HG02588 (cell line): ENCODE measurements around the gene ALOX5AP.
"Not testable (repeated sequence)": the region's sequence is repeated elsewhere in the genome, so short reads cannot be mapped to it uniquely, and the experiment has no call there.

Source experiments
- ATAC-seq: cut with Tn5 transposase; IDR thresholded peaks from one replicate; pipeline ENCODE4 v1.9.1; 2021; ENCODE audit warnings: mild to moderate bottlenecking, moderate library complexity; ENCODE audit not compliant: unreplicated experiment

ALOX5AP gene

GRCh38 chr13:30737511-30738337, 2.4 kb downstream of the ALOX5AP start:
- ATAC-seq: no peak

- ATAC-seq: no peak
These were observed 3.3 kb downstream of the ALOX5AP start for GRCh38 chr13:30738526-30739236.

GRCh38 chr13:30739237-30739528, 3.8 kb downstream of the ALOX5AP start:
- no peak for ATAC-seq

DNA sequence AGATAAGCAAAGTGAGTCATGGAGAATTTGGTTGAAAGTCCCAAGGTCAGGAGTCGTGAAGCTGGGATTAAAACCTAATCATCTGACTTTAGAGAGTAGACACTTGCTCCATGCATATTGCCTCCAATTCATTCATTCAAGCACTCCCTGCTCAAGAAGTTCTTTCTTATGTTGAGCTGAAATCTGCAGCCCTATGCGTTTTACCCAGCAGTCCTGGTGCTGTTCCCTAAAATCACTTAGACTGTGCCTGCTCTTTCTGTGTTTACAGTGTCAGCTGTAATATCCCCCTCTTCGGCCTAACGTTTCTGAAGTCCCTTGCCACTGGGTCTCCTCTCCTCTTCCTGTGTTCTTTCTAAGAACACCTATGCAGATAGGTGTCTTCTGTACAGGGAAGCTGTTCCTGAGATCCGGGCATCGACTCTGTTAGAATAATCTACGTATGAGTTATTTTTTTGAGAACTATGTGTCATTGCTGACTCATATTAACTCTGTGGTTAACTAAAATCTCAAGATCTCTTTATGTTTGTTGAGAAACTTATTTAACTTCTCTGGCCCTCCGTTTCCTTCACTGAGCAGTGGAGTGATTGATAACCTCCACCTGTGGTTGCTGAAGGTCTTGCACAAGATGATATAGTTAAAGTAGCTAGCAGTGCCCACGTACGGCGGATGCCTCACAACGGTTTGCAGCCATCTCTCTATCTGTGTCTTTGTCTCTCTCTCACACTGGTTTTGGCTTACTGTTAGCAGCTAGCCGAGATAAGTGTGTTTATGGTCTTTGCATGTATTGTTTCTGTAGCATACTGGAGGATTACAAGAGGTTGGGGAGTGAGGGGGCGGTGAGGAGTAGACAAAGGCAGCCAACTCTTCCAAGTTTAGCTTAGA, 4.7 kb downstream of the ALOX5AP start:
- ATAC-seq: peak; percentile 34

- ATAC-seq: no peak
These were observed 7.6 kb downstream of the ALOX5AP start for GRCh38 chr13:30742901-30743300.

- no peak for ATAC-seq
These were observed 8.1 kb downstream of the ALOX5AP start for GRCh38 chr13:30743319-30744055.

GRCh38 chr13:30744056-30744680, 8.8 kb downstream of the ALOX5AP start:
- peak; percentile 95 for ATAC-seq

GRCh38 chr13:30744681-30745077, 9.3 kb downstream of the ALOX5AP start:
- ATAC-seq: no peak

GRCh38 chr13:30745906-30746686, 10.8 kb downstream of the ALOX5AP start:
- ATAC-seq: no peak

- ATAC-seq: no peak
These were observed 11.4 kb downstream of the ALOX5AP start for GRCh38 chr13:30746791-30747190.

GRCh38 chr13:30747845-30748244, 12.5 kb downstream of the ALOX5AP start:
- not testable (repeated sequence) for ATAC-seq

- ATAC-seq: no peak
These were observed 13.4 kb downstream of the ALOX5AP start for GRCh38 chr13:30748717-30749116.

- no peak for ATAC-seq
These were observed 14.7 kb downstream of the ALOX5AP start for GRCh38 chr13:30750036-30750435.

DNA sequence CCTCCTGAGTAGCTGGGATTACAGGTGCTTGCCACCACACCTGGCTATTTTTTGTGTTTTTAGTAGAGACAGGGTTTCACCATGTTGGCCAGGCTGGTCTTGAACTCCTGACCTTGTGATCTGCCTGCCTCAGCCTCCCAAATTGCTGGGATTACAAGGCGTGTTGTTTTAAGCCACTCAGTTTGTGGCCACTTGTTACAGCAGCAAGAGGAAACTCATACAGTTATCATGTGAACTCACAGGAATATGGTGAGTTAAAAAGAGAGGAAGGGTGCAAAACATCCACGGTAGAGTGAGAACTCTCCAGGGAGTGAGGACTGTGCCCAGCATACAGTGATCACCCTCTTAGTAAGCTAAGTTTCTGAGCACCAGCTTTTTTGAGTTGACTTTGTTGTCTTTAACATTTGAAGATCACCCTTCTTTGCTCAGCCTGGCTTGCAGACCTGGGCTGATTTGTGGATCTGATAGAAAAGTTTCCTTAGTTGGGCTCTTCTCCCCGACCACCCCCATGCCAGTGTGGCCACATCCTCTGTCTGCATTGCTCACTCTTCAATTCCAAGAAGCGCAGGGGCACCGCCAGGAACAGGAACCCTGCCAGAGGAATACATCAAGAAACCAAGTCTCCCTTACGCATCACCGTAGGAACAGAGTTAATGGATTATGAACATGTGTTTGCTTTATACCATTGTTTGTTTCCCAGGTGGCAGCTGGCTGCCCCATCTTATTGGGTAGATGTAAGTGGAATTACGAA, 16.0 kb downstream of the ALOX5AP start:
- no peak for ATAC-seq

DNA sequence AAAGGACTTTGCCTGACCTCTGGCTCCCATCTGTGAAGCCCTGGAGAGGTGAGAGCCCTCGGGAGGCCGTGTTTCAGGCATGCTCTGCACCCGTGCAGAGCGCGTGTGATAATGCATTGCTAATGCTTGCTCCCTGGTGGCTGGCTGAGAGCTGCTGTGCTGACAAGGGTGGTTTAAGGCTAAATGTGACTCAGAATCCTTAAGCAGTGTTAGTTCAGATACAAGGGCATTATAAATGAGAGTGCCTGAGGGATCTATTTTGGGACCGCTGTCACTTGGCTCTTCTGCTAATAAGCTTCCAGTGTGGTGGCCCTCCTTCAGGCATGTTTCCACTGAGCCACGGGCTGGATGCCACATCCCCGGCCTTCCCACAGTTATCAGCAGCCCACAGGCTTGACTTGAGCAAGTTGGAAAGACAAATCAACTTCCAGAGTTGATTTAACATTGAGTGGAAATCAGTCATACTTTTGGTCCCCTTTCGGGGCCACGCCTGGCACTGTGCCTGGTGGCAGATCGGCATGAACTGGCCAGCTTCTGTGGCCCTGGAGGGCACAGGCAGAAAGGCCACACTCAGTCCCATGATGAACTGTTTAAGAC, 17.0 kb downstream of the ALOX5AP start:
- ATAC-seq: no peak

DNA sequence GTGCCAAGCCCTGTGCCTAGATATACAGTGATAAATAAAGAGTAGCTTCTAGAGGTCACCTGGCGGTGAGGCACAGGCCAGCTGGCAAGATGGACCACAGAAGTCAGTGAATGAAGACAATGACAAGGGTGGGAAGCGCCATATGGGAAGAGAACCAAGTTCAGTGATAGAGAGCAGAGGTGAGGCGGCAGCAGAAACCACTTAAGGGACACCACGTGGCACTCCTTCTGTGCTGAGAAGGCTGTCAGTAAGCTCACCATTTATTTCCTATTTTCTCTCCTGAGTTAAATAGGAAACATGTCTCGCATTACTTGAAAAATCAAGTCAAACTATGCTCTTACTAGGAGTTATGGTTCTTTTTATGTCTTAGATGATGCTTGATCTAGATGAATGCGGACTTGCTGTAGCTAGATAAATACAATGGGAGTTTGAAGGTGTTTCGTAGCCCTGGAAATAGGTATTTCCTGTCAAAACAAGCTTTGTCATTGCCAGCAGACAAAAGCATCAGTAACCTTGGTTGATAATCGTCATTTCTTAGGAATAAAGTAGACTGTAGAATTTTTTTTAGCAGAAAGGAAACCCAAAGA, 17.8 kb downstream of the ALOX5AP start:
- ATAC-seq: no peak

- ATAC-seq: no peak
These were observed 20.3 kb downstream of the ALOX5AP start for GRCh38 chr13:30755678-30756077.
